ENCODE measurements around the gene MYOF.
A peak's percentile ranks its signal among the peaks of the same experiment; 100 is the strongest.
"Not testable (repeated sequence)": the region's sequence is repeated elsewhere in the genome, so short reads cannot be mapped to it uniquely, and the experiment has no call there.

Gene MYOF

GRCh38 chr10:93443481-93443880, 38.7 kb downstream of the MYOF start:
- H3K9me3 ChIP-seq (ENCODE audit: control insufficient read depth, low read length): no peaks in the 10 kb centered on the region
- H3K4ac ChIP-seq (ENCODE audit: low read depth in 1 of 2, low read length in 2 of 2): peak overlapping the region in 1 of 2 experiments; percentile 78
- H2BK5ac ChIP-seq (ENCODE audit: low read depth, low read length, poor library complexity, severe bottlenecking): no peak overlapping the region
- no peak overlapping the region for H3K4me3 ChIP-seq (ENCODE audit: insufficient read depth in 1 of 2, low read depth in 1 of 2, low read length in 2 of 2)
- peaks cover 20% of the 10 kb centered on the region for H3K4me1 ChIP-seq (ENCODE audit: control insufficient read depth, insufficient read depth, low read depth, low read length)
- H2BK120ac ChIP-seq (ENCODE audit: low read depth, low read length): peak overlapping the region; percentile 8
- no peak overlapping the region for H3K14ac ChIP-seq (ENCODE audit: low read length in 2 of 2)
- no peak overlapping the region for H3K27ac ChIP-seq (ENCODE audit: low read length, poor library complexity, severe bottlenecking)
- DNase-seq: no peak
- H3K9ac ChIP-seq (ENCODE audit: low read length): peak overlapping the region; percentile 21
- H4K8ac ChIP-seq (ENCODE audit: low read length): no peak overlapping the region
- peak overlapping the region in 1 of 2 experiments; percentile 45 for H3K18ac ChIP-seq (ENCODE audit: low read depth in 1 of 2, low read length in 2 of 2)
- H4K91ac ChIP-seq (ENCODE audit: low read length): no peak overlapping the region
- no peak overlapping the region for H3K4me2 ChIP-seq (ENCODE audit: low read length, poor library complexity, severe bottlenecking)
- H2AK5ac ChIP-seq (ENCODE audit: low read length, severe bottlenecking): peak overlapping the region; percentile 50
- no peak overlapping the region for H2BK15ac ChIP-seq (ENCODE audit: low read depth, poor library complexity, severe bottlenecking)
- no peak overlapping the region for H3K23ac ChIP-seq (ENCODE audit: low read length in 2 of 2)
- no peaks in the 10 kb centered on the region for H3K27me3 ChIP-seq (ENCODE audit: control insufficient read depth in 1 of 2, insufficient read depth in 1 of 2, low read length in 2 of 2)
- peaks cover 2% of the 10 kb centered on the region for H3K79me1 ChIP-seq (replicated peaks; ENCODE audit: low read length, poor library complexity, severe bottlenecking)
- H2BK12ac ChIP-seq (ENCODE audit: low read length in 2 of 2): peak overlapping the region in 1 of 2 experiments; percentile 79
- peaks cover 23 to 78% of the 10 kb centered on the region in 2 experiments for H3K36me3 ChIP-seq (ENCODE audit: control insufficient read depth in 1 of 2, insufficient read depth in 2 of 2, low read depth in 1 of 2, low read length in 2 of 2)
- no CpG with 5 or more reads among the region's 1 CpG for WGBS
- H2AFZ ChIP-seq (ENCODE audit: low read depth, low read length): no peak overlapping the region

GRCh38 chr10:93442721-93443120, 39.4 kb downstream of the MYOF start:
- Histone ChIP-seq H3K9ac (ENCODE audit: low read length) (peak overlapping the region; percentile 90), H3K4me1 (ENCODE audit: control insufficient read depth, insufficient read depth, low read depth, low read length) (peaks cover 25% of the 10 kb centered on the region), H3K36me3 (ENCODE audit: control insufficient read depth in 1 of 2, insufficient read depth in 2 of 2, low read depth in 1 of 2, low read length in 2 of 2) (peaks cover 18 to 72% of the 10 kb centered on the region in 2 experiments)
- not testable (repeated sequence) for H2BK5ac ChIP-seq (ENCODE audit: low read depth, low read length, poor library complexity, severe bottlenecking); H3K27ac ChIP-seq (ENCODE audit: low read length, poor library complexity, severe bottlenecking); H3K18ac ChIP-seq (ENCODE audit: low read depth in 1 of 2, low read length in 2 of 2); H3K4me2 ChIP-seq (ENCODE audit: low read length, poor library complexity, severe bottlenecking); H3K79me1 ChIP-seq (replicated peaks; ENCODE audit: low read length, poor library complexity, severe bottlenecking); H3K4me3 ChIP-seq (ENCODE audit: insufficient read depth in 1 of 2, low read depth in 1 of 2, low read length in 2 of 2); H4K8ac ChIP-seq (ENCODE audit: low read length); H2BK12ac ChIP-seq (ENCODE audit: low read length in 2 of 2); H3K23ac ChIP-seq (ENCODE audit: low read length in 2 of 2); H2AFZ ChIP-seq (ENCODE audit: low read depth, low read length); H2BK15ac ChIP-seq (ENCODE audit: low read depth, poor library complexity, severe bottlenecking); H3K27me3 ChIP-seq (ENCODE audit: control insufficient read depth in 1 of 2, insufficient read depth in 1 of 2, low read length in 2 of 2); H3K14ac ChIP-seq (ENCODE audit: low read length in 2 of 2); H4K91ac ChIP-seq (ENCODE audit: low read length); H3K4ac ChIP-seq (ENCODE audit: low read depth in 1 of 2, low read length in 2 of 2); H2AK5ac ChIP-seq (ENCODE audit: low read length, severe bottlenecking); DNase-seq; H3K9me3 ChIP-seq (ENCODE audit: control insufficient read depth, low read length); H2BK120ac ChIP-seq (ENCODE audit: low read depth, low read length)
- WGBS: 92% methylated on average over 8 of the region's 10 CpGs

- no peak overlapping the region for H2AFZ ChIP-seq (ENCODE audit: low read depth, low read length)
- no peak overlapping the region for H2BK5ac ChIP-seq (ENCODE audit: low read depth, low read length, poor library complexity, severe bottlenecking)
- no peaks in the 10 kb centered on the region for H3K9me3 ChIP-seq (ENCODE audit: control insufficient read depth, low read length)
- 22% methylated on average over 2 of the region's 2 CpGs for WGBS
- no peaks in the 10 kb centered on the region for H3K79me1 ChIP-seq (replicated peaks; ENCODE audit: low read length, poor library complexity, severe bottlenecking)
- H4K8ac ChIP-seq (ENCODE audit: low read length): no peak overlapping the region
- no peaks in the 10 kb centered on the region for H3K27me3 ChIP-seq (ENCODE audit: control insufficient read depth in 1 of 2, insufficient read depth in 1 of 2, low read length in 2 of 2)
- peak overlapping the region in 1 of 2 experiments; percentile 12 for H3K4me3 ChIP-seq (ENCODE audit: insufficient read depth in 1 of 2, low read depth in 1 of 2, low read length in 2 of 2)
- peak overlapping the region; percentile 90 for H3K9ac ChIP-seq (ENCODE audit: low read length)
- H2BK15ac ChIP-seq (ENCODE audit: low read depth, poor library complexity, severe bottlenecking): no peak overlapping the region
- no peak overlapping the region for H2AK5ac ChIP-seq (ENCODE audit: low read length, severe bottlenecking)
- peak overlapping the region; percentile 57 for H3K27ac ChIP-seq (ENCODE audit: low read length, poor library complexity, severe bottlenecking)
- H3K23ac ChIP-seq (ENCODE audit: low read length in 2 of 2): no peak overlapping the region
- H2BK12ac ChIP-seq (ENCODE audit: low read length in 2 of 2): peak overlapping the region in 1 of 2 experiments; percentile 79
- H3K14ac ChIP-seq (ENCODE audit: low read length in 2 of 2): no peak overlapping the region
- H3K18ac ChIP-seq (ENCODE audit: low read depth in 1 of 2, low read length in 2 of 2): peak overlapping the region in 1 of 2 experiments; percentile 46
- no peak overlapping the region for H4K91ac ChIP-seq (ENCODE audit: low read length)
- H3K36me3 ChIP-seq (ENCODE audit: control insufficient read depth in 1 of 2, insufficient read depth in 2 of 2, low read depth in 1 of 2, low read length in 2 of 2): peaks cover 8 to 51% of the 10 kb centered on the region in 2 experiments
- DNase-seq: peak; percentile 50
- H3K4me2 ChIP-seq (ENCODE audit: low read length, poor library complexity, severe bottlenecking): no peak overlapping the region
- no peak overlapping the region for H2BK120ac ChIP-seq (ENCODE audit: low read depth, low read length)
- H3K4me1 ChIP-seq (ENCODE audit: control insufficient read depth, insufficient read depth, low read depth, low read length): peaks cover 22% of the 10 kb centered on the region
- peak overlapping the region in 1 of 2 experiments; percentile 46 for H3K4ac ChIP-seq (ENCODE audit: low read depth in 1 of 2, low read length in 2 of 2)
These were observed 41.5 kb downstream of the MYOF start for GRCh38 chr10:93440591-93441091.

- no peaks in the 10 kb centered on the region for H3K27me3 ChIP-seq (ENCODE audit: control insufficient read depth in 1 of 2, insufficient read depth in 1 of 2, low read length in 2 of 2)
These were observed 43.4 kb downstream of the MYOF start for GRCh38 chr10:93438613-93439253.

More at GRCh38 chr10:93438613-93439253, 43.4 kb downstream of the MYOF start:
- Histone ChIP-seq H3K23ac (ENCODE audit: low read length in 2 of 2) (peak overlapping the region in 1 of 2 experiments; percentile 20), H2AFZ (ENCODE audit: low read depth, low read length) (peak overlapping the region; percentile 42), H3K9ac (ENCODE audit: low read length) (peak overlapping the region; percentile 96), H3K36me3 (ENCODE audit: control insufficient read depth in 1 of 2, insufficient read depth in 2 of 2, low read depth in 1 of 2, low read length in 2 of 2) (peaks cover 4 to 38% of the 10 kb centered on the region in 2 experiments), H2BK12ac (ENCODE audit: low read length in 2 of 2) (peak overlapping the region; percentile 91 to 99), H3K79me1 (replicated peaks; ENCODE audit: low read length, poor library complexity, severe bottlenecking) (peaks cover 1% of the 10 kb centered on the region), H4K8ac (ENCODE audit: low read length) (peak overlapping the region; percentile 94), H2BK5ac (ENCODE audit: low read depth, low read length, poor library complexity, severe bottlenecking) (peak overlapping the region; percentile 75), H3K14ac (ENCODE audit: low read length in 2 of 2) (peak overlapping the region in 1 of 2 experiments; percentile 9), H4K91ac (ENCODE audit: low read length) (peak overlapping the region; percentile 64), H3K9me3 (ENCODE audit: control insufficient read depth, low read length) (no peaks in the 10 kb centered on the region), H3K4ac (ENCODE audit: low read depth in 1 of 2, low read length in 2 of 2) (peak overlapping the region; percentile 98 to 99), H3K18ac (ENCODE audit: low read depth in 1 of 2, low read length in 2 of 2) (peak overlapping the region; percentile 50 to 86), H2AK5ac (ENCODE audit: low read length, severe bottlenecking) (peak overlapping the region; percentile 98), H3K4me2 (ENCODE audit: low read length, poor library complexity, severe bottlenecking) (no peak overlapping the region), H2BK120ac (ENCODE audit: low read depth, low read length) (peak overlapping the region; percentile 97), H3K27ac (ENCODE audit: low read length, poor library complexity, severe bottlenecking) (peak overlapping the region; percentile 100), H3K4me1 (ENCODE audit: control insufficient read depth, insufficient read depth, low read depth, low read length) (peaks cover 20% of the 10 kb centered on the region), H3K4me3 (ENCODE audit: insufficient read depth in 1 of 2, low read depth in 1 of 2, low read length in 2 of 2) (no peak overlapping the region), H2BK15ac (ENCODE audit: low read depth, poor library complexity, severe bottlenecking) (peak overlapping the region; percentile 39)
- DNase-seq: peak; percentile 62
- 31% methylated on average over 16 of the region's 16 CpGs for WGBS
